Ramos (cell line): ENCODE data around the gene NEURL4.
"Not testable (repeated sequence)": the region's sequence is repeated elsewhere in the genome, so short reads cannot be mapped to it uniquely, and the experiment has no call there.

ENCODE experiments used
- in situ Hi-C: fragments of 300-500 bp; cut with MboI; formaldehyde crosslinking; loops from one replicate; pipeline ENCODE4 v1.14.3; 2022; ENCODE audit warnings: low sequenced_read_pairs; ENCODE audit not compliant: unreplicated experiment

The NEURL4 gene

DNA sequence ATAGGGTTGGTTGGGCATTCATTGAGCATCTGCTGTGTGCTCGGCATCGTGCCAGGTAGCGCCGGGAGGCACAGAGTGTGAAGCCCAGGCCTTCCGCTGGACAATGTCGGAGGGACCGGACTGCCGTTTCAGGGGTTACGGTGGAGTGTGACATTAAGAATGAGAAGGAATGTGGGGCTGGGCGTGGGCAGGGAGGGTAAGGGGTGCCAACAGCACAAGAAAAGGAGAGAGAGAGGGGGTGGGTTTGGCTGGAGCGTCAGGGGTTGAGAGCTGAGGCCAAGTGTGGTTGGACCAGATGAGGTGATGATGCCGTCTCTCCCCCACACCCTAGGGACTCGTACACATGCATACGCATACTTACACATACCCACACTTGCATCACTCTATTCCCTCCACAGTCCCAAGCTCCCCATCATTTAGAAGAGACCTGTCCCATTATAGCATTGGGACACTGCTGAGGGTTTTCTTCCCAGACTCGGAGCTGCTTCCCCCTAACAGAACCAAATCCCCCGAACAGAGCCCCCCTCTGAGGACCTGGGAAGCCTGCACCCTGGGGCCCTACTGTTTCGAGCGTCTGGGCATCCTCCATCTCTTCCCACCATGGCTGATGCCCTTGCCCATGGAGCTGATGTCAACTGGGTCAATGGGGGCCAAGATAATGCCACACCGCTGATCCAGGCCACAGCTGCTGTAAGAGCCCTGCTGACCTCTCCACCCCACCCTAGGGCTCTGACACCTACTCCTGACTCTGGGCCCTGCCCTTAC is 19.5 kb upstream of the NEURL4 start:
- in situ Hi-C loops: loop anchor here (10.0 kb wide), 1 partner anchor 74 kb away; no protein-coding TSS in a partner anchor

DNA sequence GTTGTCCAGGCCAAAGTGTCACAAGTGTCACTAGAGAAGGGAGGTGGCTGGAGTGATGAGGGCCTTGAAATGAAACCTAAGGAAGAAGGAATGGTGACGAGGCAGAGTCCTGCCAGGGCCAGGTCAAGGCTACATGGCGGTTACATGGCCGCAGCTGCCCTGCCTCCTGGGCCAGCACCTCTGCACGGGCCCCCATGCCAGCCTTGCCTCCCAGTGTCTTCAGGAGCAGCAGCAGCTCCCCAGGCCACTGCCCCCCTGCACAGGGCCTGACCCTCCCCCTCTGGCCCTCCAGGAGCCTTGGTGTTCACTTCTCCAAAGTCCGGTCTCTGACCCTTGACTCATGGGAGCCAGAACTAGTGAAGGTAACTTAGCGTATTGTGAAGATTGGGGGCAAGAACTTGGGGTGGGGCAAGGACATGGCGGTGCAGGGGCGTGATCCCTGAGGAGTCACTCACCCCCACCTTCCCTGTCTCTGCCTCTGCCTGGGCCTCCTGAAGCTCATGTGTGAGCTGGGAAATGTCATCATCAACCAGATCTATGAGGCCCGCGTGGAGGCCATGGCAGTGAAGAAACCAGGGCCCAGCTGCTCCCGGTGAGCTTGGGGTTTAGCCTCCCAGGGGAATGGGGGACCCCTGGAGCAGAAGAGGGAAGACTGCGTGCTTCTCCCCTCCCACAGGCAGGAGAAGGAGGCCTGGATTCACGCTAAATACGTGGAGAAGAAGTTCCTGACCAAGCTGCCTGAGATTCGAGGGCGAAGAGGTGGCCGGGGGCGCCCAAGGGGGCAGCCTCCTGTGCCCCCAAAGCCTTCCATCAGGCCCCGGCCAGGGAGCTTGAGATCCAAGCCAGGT is 18.7 kb upstream of the NEURL4 start:
- in situ Hi-C loops: loop anchor here (10.0 kb wide), 1 partner anchor 73 kb away; no protein-coding TSS in a partner anchor

DNA sequence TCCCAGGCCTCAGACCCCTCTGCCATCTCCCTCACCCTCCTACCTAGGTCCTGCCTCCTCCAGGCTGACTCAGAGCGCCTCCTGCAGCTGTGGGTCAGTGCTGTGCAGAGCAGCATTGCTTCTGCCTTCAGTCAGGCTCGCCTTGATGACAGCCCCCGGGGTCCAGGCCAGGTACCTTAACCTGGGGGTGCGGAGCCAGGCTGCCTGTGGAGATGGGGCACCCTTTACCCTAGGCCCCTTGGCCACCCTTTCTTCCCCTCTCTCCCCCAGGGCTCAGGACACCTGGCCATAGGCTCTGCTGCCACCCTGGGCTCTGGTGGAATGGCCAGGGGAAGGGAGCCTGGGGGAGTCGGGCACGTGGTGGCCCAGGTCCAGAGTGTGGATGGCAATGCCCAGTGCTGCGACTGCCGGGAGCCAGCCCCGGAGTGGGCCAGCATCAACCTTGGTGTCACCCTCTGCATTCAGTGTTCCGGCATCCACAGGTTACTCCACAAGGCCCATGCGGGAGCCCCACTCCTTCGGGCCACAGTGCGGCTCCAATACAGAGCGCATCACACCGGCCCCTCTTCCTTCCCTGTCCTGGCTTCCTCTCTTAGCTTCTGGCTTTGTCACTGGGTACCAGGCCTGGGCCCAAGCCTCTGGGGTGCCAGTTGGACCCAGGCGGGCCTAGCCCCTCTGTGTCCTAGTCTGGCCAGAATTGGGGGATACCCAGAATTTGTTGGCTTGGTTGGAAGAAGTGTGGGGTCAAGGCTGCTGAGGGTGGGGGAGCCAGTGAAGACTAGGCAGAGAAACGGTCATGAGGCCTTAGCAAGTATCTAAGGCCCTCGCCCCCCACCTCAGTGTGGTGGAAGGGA is 17.9 kb upstream of the NEURL4 start:
- in situ Hi-C loops: loop anchor here (10.0 kb wide), 1 partner anchor 72 kb away; no protein-coding TSS in a partner anchor

DNA sequence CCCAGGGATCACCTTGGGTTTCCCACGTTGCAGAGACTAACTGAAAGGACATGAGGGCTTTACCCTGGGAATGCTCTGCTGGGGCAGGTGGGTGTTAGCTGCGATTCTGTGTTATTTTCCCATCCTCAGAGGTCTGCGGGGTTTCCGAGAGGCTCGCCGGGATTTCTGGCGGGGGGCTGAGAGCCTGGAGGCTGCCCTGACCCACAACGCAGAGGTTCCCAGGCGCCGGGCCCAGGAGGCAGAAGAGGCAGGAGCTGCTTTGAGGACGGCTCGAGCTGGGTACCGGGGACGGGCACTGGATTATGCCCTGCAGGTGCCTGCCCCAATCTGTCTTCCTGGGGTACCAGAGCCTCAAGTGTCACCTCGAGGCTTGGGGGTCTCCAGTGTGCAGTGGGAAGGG is 14.1 kb upstream of the NEURL4 start:
- in situ Hi-C loops: loop anchor here (10.0 kb wide), 1 partner anchor 68 kb away; no protein-coding TSS in a partner anchor

DNA sequence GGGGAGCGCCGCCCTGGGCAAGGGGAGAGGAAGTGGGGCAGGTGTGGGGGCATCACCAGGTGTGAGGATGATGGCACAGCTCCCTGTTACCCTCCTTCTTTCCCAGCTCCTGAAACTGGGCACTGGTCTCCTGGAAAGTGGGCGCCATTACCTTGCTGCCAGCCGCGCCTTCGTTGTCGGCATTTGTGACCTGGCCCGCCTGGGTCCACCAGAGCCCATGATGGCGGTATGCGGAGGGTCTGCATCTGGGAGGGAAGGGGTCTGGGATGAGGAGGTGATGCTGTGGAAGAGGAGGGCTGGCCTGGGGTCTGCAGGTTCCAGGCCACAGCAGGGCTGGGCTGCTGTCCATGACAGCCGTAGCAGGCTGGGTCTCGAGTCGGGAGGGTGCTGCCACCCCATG is 12.7 kb upstream of the NEURL4 start:
- in situ Hi-C loops: loop anchor here (10.0 kb wide), 1 partner anchor 67 kb away; no protein-coding TSS in a partner anchor

DNA sequence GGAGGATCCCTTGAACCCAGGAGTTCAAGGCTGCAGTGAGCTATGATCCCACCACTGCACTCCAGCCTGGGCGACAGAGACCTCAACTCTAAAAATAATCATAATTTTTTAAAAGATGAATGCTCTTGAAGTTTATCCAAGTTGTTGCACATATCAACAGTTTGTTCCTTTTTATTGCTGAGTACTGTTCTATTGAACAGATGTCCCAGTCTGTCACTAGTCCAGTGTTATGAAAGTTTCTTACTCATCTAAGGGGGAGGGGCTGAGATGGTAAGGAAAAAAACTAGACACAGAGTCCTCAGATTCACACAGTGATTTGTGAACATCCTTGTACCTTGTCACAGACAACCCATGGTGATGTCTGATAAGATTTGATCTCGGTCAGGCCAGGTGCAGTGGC is 11.0 kb upstream of the NEURL4 start:
- in situ Hi-C loops: loop anchor here (10.0 kb wide), 1 partner anchor 65 kb away; no protein-coding TSS in a partner anchor

DNA sequence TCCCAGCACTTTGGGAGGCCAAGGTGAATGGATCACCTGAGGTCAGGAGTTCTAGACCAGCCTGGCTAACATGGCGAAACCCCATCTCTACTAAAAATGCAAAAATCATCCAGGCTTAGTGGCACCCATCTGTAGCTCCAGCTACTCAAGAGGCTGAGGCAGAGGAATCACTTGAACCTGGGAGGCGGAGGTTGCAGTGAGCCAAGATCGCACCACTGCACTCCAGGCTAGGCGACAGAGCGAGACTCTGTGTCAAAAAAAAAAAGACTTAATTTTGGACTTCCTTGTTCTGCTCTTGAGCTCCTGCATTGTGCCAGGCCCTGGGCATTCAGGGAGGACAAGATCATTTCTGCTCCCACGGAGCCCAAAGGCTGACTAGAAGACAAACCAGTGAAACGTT is 8.5 kb upstream of the NEURL4 start:
- in situ Hi-C loops: not testable (repeated sequence)

DNA sequence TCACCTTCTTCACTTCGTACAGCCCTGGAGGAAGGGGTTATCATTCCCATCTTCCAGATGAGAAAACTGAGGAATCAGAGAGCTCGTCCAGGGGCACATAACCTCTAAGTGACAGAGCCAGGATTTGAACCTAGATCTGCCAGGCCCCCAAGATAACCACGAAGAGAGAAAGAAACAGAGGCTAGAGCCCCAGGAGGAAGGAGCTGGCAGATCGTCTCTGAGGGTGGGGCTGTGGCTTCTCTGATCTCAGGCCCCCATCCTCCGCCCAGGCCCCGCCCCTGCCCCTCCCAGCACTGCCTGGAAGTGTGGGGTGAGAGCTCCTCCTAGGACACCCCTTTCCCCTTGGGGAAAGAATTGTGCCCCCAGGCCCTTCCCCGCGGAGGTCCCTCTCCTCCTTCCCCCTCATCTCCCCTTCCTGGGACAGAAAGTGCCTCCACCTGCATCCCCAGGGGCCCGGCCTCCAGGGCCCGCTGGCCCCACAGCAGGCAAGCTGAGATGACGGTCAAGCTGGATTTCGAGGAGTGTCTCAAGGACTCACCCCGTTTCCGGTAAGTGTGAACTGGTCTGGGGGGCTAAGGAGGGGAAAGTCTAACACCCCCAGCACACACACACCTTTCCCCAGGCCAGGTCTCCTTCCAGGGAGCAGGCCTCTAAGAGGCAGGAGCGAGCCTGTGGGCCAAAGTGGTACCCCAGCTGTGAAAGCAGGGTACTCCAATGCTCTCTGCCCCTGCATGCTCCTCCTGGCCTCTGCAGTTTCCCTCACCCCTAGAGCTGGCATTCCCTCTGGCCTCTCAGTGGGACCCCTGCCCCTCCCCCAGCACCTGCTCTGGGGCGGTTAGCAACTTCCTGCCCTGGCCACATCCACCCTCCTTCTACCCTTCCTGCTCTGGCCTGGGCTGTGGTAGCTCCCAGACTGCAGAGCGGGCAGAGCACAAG is 7.4 kb upstream of the NEURL4 start, which contains the start of gene ACAP1:
TSS of gene ACAP1 (plus strand) at position 290 of the 936 bp plus-strand sequence. CDS start at position 496, 206 bp downstream.
- in situ Hi-C loops: no loop called here

DNA sequence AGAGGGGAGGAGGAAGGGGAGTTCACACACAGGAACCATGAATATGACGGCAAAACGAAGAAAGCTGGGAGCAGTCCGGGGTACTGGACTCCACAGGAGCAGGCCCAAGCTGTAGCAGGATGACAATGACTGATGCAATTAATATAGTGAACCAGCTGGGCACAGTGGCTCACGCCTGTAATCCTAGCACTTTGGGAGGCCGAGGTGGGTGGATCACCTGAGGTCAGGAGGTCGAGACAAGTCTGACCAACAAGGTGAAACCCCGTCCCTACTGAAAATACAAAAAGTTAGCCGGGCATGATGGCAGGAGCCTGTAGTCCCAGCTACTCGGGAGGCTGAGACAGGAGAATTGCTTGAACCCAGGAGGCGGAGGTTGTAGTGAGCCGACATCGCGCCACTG is 6.6 kb upstream of the NEURL4 start:
- in situ Hi-C loops: not testable (repeated sequence)

DNA sequence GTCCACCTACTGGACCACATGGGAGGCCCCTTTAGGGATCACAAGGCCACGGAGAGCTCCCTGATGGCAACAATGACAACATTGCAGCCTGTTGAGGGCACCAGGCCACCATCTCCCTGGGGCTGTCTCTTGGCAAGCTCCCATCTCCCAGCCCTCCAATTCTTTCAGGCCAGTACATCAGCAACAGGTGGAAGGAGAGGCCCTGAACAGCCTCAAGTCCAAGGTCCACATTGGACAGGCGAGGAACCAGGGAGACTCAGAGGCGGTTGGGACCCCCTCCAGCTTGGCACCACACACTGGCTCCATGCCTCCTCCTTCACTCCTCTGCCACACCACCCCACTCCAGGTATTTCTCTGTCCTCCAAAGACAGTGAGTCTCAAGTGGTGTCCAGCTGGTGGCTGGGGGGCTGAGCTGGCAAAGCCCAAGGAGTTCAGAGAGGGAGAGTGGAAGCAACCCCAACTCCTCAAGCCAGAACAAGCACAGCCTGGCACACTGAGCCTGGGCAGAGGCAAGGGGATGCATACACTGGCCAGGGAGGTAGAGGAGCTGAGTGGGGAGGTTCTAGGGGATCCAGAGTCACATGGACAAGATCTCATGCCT is 5.9 kb upstream of the NEURL4 start:
- in situ Hi-C loops: no loop called here

DNA sequence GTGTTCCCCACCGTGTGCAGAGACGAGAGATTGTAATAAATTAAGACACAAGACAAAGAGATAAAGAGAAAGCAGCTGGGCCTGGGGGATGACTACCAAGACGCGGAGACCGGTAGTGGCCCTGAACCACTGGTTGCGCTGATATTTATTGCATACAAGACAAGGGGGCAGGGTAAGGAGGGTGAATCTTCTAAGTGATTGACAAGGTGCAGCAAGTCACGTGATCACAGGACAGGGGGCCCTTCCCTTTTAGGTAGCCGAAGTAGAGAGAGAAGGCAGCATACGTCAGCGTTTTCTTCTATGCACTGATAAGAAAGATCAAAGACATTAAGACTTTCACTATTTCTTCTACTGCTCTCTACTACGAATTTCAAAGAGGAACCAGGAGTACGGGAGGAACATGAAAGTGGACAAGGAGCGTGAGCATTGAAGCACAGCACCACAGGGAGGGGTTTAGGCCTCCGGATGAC is 3.5 kb upstream of the NEURL4 start:
- in situ Hi-C loops: not testable (repeated sequence)

DNA sequence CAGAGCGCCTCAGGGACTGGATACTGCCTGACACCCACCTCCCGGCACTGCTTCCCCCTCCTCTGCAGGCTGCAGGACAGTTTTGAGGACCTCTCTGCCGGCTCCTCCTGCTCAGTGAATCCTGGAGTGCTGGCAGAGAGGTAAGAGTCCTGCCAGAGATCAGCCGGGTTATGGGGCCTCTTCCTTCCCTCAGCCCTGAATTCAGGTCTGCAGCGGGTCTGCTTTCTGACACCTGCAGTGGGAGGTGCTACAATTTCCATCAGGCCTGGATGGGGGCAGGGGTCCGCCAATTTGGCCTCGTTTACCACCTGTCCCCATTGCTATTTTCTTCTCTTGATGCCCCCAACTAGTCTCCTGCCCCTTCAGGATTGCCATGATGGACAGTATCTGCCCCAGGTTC is 3.0 kb upstream of the NEURL4 start:
- in situ Hi-C loops: no loop called here

DNA sequence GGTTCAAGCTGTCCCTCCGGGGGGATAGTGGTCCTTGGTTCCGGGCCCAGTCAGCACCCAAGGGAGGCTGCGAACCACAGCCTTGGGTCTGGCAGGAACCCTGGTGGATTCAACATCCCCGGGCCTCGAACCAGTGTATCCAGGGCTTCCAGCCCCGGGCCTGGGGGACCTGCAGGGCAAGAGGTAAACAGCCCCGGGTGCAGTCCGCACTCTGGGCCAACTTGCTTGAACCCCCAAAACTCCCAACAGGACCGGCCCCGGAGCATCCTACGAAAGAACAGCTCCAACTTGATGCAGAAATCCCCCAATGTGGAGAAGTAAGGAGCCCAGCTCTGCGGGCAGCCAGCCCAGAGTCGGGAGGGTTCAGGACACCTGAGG is 1.5 kb upstream of the NEURL4 start:
- in situ Hi-C loops: no loop called here

DNA sequence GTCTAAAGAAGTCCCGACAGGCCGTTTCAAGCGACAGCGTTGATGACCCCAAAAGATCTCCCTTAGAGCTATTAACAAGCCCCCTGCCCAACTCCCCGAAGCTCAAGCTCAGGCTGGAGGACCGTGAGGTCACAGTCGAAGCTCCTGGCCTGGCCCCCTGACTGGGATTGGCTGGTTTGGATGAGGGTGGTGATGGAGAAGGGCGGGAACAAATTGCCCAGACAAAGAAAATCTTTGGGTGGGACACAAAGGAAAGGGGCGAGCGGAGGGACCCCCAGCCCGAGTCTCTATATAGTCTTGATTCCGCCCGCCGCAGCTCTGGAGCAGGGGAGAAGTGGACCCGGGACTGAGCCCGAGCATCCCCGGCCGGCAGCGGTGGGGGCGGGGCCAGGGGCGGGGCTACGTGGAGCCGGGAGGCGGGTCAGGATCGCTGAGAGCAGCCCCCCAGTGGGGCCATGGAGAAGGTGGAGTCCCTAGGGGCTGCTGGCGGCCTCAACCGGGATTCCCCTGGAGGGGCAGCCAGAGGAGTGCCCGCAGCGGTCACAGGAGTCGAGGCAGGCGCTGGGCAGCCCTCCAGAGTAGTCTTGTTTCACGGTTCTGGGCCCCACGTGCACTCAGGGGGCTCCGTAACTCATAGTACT is 982 bp upstream of the NEURL4 start:
- in situ Hi-C loops: no loop called here

DNA sequence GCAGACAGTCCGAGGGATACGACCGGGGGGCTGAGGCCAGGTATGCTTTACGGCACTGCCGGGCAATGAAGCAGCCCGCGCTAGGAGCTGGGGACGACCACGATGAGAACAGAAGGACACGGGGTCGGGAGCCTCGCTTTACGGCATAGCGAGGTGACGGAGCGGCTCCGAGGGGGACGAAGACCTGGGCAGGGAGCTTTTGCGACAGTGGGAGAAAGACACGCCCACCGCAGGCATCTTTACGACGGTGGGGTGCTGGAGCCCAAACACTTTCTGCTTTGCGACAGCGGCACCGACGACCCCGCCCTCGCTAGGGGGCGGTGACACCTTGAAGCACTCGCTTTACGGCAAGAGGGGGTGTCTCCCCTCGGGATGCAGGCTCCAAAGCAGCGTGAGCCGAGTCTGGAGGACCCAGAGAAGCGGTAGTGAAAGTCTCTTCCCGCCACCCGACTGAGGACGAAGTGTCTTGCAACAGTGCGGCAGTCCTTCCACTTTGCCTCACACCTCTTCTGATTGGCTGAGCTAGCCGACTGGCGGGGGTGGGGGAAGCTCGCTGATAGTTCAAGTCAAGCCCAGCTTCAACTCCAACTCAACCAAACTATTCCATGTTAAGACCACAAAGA is 350 bp upstream of the NEURL4 start:
- in situ Hi-C loops: no loop called here

DNA sequence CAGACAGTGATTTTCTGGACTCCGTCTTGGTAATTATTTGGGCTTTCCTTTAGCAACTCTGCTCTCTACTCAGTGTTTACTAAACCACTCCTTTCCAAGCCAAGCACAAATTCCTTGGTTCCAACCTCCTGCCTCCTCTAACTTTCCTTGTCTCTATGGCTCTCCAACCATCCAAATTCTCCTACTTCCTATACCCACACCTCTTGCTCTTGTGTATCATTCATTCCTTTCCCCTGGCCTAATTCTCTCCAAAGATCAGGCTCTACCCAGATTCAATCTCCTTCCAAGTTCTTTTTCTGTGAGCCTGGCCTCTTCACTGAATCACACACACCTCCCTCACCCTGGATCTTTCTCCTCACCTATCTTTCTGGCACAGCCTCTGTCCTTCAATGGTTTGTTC is 1.1 kb downstream of the NEURL4 start:
- in situ Hi-C loops: no loop called here

DNA sequence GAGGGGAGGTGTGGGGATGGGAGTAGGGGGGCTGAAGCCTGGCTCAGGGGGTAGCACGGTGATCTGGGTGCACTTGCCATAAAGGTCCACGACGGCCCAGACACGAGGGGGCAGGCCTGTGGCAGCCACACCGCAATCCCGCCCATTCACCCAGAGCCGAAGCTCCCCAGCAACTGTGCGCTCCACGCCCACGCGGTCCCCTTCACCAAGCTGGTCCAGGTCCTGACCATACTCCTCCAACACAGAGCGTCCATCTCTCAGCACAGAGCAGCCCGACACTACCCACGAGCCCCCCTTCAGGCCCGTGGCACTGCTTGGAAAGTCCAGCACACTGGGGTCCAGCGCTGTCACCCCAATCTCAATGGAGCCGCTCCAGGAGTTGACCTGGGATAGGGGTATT is 1.6 kb downstream of the NEURL4 start:
- in situ Hi-C loops: no loop called here

DNA sequence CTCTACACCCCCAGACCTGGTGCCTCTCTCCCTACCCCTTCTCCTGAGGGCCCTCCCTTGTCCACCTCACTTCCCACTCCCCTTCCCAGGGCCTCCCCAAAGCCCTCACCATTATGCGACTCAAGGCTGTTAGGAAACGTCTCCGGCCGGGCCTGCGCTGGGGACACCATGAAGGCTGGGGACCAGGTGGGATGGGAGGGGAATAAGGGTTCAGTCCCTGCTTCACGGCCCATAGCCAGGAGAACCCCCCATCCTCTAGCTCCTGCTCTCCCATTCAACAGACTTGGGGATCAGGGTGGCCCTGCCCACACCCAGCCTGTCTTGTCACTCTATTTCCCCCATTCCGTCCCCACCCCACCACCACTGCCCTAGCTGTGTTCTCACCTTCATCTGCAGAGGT is 2.1 kb downstream of the NEURL4 start:
- in situ Hi-C loops: no loop called here
